ENCODE results near the gene DTX3.
"Not testable (repeated sequence)": the region's sequence is repeated elsewhere in the genome, so short reads cannot be mapped to it uniquely, and the experiment has no call there.

The DTX3 gene

DNA sequence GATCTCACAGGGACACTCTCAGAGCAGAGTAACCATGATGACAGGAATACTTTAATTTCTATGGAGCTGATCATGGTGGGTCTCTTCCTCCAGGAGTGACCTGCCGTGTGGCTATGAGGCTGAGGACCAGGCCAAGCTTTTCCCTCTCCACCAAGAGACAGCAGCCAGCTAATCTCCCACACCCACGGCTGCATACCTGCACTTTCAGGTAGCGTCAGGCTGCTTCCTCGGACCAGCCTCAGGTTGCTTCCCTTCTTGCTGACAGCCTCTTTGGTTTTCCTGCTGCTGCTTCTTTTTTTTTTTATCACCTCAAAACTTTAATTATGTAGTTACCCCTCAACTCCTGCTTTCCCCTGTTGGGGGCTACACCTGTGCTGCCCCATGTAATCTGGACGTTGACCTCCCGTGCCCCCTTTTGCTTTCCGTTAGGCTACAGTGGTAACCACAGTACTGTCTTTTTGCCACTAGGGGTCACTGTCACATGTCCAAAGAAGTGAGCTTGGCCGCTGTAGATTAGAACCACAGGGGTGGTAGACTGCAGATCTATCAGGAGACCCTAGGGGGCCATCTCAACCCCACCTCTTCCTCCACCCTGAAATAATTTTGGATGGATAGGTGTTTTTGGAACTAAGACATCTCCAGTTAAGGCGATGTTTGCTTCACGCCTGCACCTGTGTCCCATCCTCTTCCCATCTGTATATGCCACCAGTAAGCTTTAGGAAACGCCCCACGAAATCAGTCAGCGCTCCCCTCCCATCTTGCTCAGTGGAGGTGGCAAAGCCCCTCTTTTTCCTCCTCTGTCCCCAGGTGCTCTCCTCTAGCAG is 21.4 kb upstream of the DTX3 start:
- DNase-seq, result peak; percentile 77

GRCh38 chr12:57584050-57584449 is 20.6 kb upstream of the DTX3 start:
- no peak for DNase-seq

GRCh38 chr12:57584690-57585089 is 19.9 kb upstream of the DTX3 start:
- no peak for DNase-seq

- no peak for DNase-seq
Measured at GRCh38 chr12:57585156-57585555, 19.5 kb upstream of the DTX3 start.

- no peak for DNase-seq
Measured at GRCh38 chr12:57586128-57586527, 18.5 kb upstream of the DTX3 start.

DNA sequence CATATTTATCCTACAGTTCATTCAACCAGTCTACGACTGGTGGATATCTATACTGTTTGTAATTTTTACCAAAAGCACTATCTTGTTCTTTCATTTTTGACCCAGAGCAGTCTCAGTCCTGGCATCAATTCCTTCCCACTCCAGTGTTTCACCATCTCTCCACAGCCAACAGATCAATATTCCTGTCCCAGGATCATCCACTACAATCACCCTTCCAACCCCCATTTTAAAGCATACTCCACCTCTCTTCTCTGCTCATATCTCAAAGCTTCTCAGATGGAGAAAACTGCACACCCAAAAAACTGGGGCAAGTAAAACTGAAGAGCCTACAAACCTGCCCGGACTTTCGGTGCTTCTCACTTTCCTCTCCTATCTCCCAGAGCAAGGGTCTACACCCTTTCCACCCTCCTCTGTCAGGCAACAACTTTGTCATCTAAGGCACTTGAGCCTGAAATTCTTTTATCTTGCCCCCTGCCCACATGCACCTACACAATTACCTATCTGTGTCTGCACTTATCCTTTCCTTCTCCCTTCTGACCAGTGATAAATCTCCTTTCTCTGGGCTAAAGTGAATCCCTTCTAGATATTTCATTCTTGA is 17.7 kb upstream of the DTX3 start:
- no peak for DNase-seq

GRCh38 chr12:57588951-57589610 is 15.5 kb upstream of the DTX3 start:
- not testable (repeated sequence) for DNase-seq

GRCh38 chr12:57590479-57590863 is 14.2 kb upstream of the DTX3 start:
- DNase-seq, result no peak

DNA sequence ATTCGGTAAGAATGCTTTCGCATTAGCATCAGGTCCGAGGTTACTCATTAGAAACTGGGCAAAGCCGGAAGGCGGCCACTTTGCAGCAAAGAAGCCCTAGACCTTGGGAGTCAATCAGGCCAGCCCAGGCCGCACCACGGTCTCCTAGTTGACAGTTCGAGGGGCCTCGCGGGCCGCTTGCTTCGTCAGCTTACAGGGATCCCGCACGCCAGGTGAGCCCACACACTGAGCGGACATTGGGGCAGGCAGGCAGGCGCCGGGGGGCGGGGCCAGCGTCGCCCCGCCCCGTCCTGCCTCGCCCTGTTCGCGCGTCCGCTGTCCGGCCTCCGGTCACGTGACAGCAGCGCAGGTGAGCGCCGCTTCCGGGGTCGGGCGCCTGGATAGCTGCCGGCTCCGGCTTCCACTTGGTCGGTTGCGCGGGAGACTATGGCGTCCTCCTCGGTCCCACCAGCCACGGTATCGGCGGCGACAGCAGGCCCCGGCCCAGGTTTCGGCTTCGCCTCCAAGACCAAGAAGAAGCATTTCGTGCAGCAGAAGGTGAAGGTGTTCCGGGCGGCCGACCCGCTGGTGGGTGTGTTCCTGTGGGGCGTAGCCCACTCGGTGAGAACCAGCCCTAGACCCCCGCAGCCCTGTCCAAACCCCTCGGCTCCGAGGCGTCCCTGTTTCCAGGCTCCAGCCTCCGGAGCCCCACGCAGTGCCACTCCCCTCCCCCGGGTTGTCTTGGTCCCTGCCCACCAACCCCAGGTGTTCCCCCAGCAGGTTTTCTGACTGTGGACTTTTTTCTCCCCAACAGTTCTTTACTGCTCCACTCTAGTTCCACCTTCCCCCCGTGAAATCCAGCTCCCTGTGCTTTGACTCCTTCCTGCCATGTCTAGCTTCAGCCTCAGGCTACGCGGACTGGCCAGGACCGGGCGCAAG is 13.5 kb upstream of the DTX3 start, which contains the start of gene PIP4K2C:
PIP4K2C (plus strand) TSS at position 329 of the 918 bp plus-strand sequence; CDS start at position 427, 98 bp downstream.
- peak; percentile 84 for DNase-seq

GRCh38 chr12:57591782-57592325 is 12.8 kb upstream of the DTX3 start:
- DNase-seq, result no peak

GRCh38 chr12:57592551-57593165 is 12.0 kb upstream of the DTX3 start:
- no peak for DNase-seq

- no peak for DNase-seq
Measured at GRCh38 chr12:57593187-57593586, 11.4 kb upstream of the DTX3 start.

DNA sequence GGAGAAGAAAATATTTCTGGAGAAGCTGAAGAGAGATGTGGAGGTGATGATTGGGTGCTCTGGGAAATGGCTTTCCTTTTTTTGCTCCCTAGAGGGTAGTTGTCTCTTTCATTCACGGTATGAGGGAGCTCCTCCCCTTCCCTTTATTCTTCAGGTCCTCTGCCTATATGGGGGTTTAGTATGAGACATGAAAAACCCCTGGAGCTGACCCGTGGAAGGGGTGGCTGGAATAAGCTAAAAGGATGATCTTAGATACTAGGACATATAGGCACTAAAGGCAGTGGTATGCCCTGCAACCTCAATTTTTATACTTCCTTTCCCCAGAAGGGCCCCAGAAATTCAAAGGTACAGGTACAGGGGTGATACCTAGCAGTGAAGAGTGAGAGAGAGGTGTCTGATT is 4.2 kb upstream of the DTX3 start:
- no peak for DNase-seq

GRCh38 chr12:57602544-57602943 is 2.1 kb upstream of the DTX3 start:
- DNase-seq, result no peak

DNA sequence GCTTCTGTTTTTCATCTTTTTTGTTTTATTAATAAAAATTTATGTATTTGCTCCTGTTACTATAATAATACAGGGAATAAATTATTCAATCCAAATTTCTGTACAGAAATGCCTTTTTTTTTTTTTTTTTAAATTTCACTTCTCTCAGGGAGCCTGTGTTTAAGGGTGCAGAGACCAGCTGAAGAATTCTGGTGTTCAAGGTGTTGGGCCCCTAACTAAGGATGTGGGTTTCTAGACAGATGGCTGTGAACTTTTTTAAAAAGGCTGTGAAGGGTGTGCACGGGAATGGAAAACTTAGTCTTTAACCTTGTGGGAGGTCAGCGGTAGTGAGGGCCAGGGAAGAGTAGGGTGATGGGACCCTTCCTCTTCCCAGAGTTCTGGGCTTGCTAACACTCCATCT is 1.3 kb upstream of the DTX3 start:
- no peak for DNase-seq

GRCh38 chr12:57603815-57604453 is 690 bp upstream of the DTX3 start:
- DNase-seq, result no peak

DNA sequence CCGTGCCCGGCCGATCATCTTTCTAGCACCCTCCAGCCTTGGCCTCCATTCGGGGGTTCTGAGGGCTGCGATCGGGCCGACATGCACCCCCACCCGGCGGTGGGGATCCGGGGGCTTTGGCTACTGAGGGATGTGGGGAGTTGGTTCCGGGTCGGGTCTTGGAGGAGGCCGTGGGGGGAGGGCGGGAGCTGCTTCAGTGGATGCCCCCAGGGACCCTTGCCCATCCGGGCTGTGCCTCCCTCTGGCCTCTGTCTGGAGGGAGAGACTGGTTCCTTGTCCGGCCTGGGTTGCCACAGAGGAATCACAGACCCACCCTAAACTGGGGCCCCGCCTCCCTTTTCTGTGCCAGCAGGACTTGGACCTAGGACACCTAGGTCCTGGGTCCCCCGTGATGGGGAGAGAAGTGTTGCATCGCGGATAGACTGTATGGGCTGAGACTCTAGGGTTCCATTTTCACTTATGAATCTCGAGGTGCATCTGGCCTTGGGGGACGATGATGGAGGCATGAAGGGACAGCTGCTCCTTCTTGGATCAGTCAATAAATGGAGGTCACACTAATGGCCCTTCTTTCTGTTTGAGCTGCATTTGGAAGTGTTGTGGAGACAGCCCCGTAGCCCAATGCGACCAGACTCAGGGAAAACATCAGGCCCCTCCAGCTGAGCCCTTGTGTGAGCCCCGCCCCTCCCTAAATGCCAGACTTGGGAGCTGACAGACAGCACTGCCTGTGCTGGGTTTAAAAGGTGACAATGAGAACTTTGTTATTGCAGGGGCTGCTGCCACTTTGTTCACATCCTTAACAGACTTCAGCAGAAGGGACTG is 577 bp downstream of the DTX3 start:
- DNase-seq, result no peak

DNA sequence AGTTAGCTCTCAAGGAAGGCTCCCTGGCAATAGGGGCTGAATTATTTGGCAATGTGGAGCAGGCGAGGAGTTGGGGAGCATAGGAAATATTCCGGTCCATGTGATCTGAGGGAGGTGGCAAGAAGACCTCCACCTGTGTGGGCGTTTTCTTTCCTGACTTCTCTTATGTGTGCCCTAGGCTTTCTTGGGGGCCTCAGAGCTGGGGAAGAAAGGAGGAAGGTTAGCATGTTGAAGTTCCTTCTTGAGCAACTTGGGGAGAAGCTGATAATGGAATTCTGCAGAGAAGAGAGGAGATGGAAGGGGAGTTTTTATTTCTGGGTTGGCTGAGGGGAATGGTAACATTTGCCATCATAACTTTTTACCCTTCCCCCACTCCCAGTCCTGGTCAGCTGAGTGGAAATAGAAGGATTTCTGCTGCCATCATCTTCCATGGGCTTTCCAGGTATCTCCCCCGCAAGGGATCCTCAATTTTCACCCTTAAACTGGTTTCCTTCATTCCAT is 1.2 kb downstream of the DTX3 start:
- DNase-seq, result no peak

DNA sequence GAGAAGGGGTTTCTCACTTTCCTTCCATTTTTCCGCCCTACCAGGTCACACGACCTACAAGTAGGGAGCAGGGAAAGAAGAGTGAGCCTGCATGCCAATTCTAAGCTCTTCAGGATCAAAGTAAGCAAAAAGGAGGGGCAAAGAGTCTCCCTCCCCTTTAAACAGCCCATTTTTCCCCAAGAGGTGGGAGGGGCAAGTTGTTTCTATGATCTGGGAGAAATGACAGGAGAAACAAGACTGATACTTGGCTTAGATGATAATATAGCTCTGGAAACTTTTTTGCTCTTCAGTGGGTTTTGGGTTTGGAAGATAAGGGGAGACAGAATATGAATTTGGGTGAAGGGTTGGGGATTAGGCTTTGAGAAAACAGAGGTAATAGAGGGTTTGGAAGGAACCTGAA is 1.8 kb downstream of the DTX3 start:
- no peak for DNase-seq

DNA sequence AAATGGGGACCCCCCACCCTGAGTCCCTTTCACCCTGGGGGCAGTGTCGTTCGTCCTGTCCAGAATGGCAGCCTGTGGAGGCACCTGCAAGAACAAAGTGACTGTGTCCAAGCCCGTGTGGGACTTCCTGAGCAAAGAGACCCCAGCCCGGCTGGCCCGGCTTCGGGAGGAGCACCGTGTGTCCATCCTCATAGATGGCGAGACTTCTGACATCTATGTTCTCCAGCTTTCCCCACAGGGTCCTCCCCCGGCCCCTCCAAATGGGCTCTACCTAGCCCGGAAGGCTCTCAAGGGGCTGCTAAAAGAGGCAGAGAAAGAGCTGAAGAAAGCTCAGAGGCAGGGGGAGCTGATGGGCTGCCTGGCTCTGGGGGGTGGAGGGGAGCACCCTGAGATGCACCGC is 2.2 kb downstream of the DTX3 start:
- DNase-seq, result no peak
